HL-60/S4 (cell line): ENCODE results near the gene JAKMIP3.
"Not testable (repeated sequence)": the region's sequence is repeated elsewhere in the genome, so short reads cannot be mapped to it uniquely, and the experiment has no call there.

Source experiments
- in situ Hi-C: fragments of 300-500 bp; cut with MboI; formaldehyde crosslinking; loops from 2 replicates; pipeline ENCODE4 v1.14.3; 2022; ENCODE audit warnings: low sequenced_read_pairs

The JAKMIP3 gene

DNA sequence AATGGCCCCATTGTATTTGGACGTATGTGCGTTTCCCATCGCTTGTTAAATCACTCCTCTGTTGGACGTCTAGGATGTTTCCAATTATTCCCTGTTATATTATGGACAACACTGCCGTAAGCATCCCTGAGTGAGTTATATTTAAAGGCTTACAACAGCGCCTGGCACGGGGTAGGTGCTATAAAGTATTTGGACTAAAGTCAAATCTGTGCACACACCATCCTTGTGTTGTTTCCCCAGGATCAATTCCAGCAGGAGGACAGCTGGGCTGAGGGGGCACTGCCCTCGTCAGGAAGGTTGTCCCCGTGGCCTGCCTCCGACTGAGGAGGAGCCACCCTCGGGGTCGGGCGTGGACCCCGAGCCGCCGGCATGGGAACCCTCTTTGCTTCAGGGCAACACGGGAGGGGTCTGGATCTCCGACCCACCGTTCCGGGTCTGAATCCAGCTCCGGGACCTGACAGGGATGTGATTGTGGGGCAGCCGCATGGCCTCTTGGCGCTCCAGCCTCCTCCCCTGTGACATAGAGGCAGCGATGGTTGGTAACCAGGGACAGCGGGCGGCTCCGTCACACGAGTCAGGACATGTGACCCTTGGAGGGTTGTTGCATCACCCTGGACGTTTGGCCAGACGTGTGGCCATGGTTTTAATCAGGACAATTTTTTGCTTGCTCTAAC is 1.5 kb upstream of the JAKMIP3 start:
- in situ Hi-C loops, result no loop called here

DNA sequence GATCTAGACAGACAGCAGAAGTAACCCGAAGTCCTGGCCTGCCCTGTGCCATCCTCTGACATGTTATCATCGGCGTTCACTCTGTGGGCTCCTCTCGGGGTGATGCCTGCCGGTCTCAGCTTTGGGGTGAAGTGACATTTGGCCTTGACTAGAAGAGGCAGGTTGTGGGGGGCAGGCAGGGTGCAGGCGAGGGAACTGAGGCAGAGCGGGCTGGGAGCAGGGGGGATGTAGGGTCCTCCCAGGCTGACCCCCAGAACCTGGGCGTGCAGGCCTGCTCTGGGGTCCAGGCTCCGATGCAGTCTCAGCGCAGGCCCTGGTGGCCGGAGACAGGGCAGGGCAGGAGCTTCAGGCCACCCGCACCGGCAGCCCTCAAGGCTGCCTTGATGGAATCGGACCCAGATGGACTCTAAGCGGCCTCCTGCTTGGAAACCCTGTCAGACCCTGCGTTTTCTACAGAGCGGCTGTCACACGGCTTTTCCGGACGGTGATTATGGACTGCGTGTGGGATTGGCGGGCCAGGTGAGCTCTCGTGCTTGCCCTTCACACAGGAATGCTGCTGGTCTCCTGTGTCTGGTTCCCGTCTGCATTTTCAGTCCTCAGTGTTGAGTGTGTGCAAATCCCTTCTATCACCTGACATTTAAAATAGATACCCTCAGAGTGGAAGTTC is 842 bp upstream of the JAKMIP3 start:
- in situ Hi-C loops, result no loop called here

DNA sequence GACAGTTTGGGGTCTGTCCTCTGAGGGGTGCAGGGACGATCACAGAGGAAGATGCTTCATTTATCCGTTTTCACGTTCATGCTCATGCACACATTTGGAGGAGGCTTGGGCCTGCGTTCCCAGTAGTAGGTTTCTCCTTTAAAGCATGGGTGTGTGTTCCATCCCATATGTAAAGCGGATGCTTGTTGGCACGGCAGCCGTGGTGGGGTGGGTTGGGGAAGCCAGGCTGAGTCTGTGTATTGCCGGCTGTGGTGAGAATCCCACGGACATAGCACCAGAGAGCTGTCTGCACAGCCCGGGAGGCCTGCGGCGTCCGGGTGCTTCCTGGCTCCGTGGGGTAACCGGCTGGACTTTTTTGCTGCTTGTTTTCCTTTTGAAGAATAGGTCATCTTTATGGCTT is 440 bp downstream of the JAKMIP3 start:
- in situ Hi-C loops, result no loop called here

DNA sequence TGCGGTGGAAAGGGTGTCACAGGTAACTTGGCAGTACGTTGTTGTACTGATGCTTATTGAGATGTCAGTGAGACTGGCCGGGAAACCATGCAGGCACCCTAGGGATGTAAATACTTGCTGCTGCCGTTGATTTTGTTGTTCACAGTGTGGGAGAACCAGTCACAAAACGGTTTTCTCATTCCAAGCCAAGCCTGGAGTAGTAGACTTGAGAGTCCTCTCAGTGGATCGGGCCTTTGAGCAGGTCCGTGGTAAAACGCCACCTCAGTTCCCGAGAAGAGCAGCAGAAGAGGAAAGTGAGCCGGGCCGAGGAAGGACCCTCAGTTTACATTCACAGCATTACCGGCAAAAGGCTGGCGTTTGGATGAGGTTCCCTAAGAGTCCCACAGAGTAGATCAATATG is 1.1 kb downstream of the JAKMIP3 start:
- in situ Hi-C loops, result no loop called here

DNA sequence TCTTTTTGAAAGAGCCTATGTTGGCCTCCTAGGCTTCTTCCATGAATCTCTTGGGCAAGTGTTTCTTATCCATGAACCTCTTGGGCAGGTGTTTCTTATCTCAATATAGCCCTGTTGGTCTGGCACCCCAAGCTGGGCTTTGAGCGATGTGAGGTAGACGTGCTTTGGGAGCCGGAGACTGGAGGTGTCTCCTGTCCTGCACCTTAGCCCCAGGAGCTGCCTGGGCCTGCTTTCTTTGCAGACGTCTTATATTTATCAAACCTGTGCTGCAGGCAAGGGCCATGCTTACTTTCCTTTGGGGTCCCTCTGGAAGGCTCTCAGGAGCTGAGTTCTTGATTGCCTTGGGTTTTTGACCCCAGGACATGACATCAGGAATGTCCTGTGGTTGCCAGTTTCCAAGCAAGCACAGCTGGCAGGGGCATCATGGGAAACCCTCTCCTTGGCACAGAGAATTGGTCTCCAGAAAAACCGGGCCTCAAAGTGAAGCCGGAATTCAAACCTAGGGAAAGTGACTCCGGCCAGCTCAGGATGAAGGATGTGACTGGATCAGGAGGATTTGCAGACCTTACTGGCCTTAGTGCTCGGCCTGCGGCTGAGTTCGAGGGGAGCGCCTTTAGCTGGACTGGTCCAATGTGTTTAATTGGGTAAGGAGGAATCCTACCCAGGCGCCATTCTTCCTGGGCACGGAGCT is 2.8 kb downstream of the JAKMIP3 start:
- in situ Hi-C loops, result no loop called here

DNA sequence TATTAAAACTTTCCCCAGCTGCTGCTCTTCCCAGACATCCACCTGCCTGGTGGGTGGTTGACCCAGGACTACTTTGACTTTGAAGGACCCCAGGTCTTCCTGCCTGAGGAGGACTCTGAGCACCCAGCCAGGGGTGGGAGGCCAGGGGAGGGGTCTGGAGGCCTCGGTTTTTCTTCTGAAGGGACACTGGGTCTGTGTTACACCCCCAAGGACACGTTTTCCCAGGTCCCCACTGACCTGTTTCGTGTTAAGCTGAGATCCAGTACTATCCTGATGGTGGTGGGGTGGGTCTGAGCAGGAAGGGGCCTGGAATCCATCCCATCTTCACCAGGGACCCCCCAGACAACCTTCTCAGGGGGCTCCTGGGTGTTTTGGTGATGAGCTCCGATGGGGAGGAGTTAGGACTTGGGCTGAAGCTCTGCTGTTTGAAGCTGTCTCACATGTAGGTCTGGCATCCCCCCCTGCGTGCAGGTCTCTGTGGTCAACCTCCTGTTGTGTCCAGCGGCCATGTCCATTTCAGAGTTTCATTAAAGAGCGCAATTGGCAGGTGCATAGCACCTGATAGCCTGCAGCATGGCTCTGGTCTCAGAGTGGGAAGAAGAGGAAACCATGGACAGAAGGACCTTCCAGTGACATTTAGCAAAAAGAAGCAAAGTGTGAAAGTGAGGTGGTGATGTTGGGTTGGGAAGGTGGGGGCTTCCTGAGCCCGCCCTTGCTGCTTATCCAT is 3.5 kb downstream of the JAKMIP3 start:
- in situ Hi-C loops, result no loop called here

DNA sequence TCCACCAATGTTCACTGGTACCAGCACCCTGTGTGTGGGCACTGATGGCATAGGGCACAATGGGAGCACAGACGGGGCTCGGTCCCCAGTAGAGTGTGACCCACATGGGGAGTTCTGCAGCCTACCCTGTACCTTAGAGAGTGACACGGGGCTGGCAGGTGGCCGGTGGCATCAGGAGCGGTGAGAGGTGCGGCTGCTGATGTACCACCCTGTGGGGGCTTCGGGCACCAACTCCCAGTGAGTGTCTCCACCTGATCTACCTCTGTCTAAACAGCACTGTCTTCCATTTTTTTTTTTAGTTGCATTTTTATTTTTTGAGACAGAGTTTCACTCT is 4.1 kb downstream of the JAKMIP3 start:
- in situ Hi-C loops, result no loop called here

DNA sequence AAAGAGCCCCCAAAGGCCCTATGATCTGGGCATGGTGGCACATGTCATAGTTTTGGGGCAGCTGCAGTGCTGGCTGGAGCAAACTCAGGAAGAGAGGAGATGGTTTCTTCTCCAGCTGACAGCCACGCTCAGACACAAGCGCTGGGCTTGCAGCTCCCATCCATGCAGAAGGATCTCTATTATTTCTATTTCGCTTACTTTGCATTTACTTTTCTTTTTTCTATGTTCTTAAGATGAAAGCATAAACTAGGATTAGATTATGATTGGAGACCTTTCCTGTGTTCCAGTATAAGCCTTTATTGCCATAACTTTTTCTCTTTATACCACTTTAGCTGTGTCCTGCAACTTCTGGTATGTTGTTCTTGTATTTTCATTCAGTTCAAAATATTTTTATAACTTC is 5.0 kb downstream of the JAKMIP3 start:
- in situ Hi-C loops, result no loop called here

DNA sequence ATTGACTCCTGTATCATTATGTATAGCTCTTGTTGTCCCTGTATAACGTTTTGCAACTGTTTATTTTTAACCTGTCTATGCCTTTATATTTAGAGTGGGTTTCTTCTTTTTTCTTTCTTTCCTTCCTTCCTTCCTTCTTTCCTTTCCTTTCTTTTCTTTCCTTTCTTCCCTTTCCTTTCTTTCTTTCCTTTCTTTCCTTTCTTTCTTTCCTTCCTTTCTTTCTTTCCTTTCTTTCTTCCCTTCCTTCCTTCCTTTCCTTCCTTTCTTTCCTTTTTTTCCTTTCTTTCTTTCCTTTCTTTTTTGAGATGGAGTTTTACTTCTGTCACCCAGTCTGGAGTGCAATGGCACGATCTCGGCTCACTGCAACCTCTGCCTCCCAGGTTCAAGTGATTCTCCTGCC is 5.9 kb downstream of the JAKMIP3 start:
- in situ Hi-C loops, result no loop called here

DNA sequence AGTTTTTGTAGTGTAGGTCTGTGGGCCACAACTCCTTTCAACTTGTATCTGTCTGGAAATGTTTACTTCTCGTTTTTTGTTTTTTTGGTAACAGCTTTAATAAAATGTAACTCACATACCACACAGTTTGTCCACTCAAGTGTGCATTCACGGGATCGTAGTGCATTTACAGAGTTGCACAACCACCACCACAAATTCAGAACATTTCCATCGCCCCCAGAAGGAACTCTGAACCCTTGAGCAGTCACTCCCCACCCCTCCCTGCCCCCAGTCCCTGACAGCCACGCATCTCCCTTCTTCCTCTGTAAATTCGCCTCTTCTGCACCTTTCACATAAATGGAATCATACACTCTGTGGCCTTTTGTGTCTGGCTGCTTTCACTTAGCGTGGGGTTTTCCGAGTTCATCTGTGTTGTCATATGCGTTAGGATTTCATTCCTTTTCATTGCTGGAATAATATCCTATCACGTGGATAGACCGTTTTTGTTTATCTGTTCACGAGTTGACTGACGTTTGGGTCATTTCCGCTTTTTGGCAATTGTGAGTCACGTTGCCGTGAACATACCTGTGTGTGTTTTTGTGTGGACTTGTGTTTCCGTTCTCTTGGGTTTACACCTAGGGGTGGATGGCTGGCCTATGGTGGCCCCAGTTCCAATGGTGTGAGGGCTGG is 10.3 kb downstream of the JAKMIP3 start:
- in situ Hi-C loops, result no loop called here

DNA sequence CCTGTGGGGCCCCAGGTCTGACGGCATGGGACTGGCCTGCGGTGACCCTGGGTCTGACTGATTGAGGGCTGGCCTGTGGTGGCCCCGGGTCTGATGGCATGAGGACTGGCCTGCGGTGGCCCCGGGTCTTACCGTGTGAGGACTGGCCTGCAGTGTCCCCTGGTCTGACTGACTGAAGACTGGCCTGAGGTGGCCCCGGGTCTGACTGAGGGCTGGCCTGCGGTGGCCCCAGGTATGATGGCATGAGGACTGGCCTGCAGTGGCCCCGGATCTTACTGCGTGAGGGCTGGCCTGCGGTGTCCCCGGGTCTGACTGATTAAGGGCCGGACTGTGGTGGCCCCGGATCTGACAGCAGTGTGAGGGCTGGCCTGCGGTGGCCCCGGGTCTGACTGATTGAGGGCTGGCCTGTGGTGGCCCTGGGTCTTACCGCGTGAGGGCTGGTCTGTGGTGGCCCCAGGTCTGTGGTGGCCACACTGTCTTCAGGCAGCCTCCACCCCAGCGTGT is 10.9 kb downstream of the JAKMIP3 start:
- in situ Hi-C loops, result no loop called here

DNA sequence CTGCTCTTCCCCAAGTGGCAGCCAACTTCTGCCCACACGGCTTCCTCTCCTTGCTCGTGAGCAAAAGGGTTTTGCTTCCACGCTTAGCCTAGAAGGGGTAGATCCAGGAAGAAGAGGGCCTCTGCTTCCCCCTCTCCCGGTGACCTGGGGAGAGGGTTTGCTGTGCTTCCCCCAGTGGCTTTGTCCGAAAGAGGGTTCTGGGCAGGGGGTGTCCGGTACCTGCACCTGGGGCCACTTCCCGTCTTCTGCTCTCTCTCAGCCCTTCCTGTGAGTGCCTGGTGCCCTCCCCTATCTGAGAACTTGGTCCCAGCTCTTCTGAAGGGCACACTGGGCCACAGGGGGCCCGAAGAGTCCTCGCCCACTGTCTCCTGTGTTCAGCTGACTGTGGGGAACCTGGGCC is 11.3 kb downstream of the JAKMIP3 start:
- in situ Hi-C loops, result no loop called here

DNA sequence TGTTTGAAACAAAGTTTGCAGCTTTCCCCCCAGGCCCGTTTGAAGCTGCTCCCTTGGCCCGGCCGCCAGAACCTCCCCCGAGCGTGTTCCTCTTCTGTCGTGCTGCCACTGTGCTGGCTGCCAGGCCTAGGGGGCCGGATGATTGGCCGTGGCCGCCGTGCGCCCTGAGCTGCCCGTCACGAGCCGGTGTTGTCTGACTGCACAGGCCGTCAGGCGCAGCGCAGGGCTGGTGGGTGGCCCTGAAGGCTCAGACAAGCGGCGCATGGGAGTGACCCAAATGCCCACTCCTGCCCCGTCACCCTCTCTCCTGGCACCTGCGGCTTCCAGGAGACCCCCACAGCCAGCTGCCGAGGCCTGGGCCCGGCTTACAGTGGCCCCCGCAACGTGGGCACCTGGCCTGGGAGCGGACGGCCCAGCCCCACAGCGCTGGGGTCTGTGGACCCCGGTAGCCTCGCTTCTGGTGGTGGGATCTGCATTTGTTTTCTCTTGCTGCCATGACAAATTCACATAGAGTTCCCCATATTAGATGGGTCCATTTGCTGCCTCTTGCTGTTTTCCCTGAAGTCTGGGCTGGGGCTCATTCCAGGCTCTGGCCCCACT is 13.1 kb downstream of the JAKMIP3 start:
- in situ Hi-C loops, result no loop called here

DNA sequence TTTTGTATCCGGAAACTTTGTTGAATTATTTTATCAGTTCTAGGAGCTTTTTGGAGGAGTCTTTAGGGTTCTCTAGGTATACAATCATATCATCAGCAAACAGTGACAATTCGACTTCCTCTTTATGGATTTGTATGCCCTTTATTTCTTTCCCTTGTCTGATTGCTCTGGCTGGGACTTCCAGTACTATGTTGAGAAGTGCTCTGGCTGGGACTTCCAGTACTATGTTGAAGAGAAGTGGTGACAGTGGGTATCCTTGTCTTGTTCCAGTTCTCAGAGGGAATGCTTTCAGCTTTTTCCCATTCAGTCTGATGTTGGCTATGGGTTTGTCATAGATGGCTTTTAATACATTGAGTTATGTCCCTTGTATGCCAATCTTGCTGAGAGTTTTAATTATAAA is 18.6 kb downstream of the JAKMIP3 start:
- in situ Hi-C loops, result not testable (repeated sequence)

DNA sequence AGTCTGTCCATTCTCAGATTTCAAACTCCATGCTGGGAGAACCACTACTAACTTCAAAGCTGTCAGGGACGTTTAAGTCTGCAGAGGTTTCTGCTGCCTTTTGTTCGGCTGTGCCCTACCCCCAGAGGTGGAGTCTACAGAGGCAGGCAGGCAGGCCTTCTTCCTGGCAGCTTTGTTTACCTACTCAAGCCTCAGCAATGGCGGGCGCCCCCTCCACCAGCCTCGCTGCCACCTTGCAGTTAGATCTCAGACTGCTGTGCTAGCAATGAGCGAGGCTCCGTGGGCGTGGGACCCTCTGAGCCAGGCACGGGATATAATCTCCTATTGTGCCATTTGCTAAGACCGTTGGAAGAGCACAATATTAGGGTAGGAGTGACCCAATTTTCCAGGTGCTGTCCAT is 27.5 kb downstream of the JAKMIP3 start:
- in situ Hi-C loops, result not testable (repeated sequence)

DNA sequence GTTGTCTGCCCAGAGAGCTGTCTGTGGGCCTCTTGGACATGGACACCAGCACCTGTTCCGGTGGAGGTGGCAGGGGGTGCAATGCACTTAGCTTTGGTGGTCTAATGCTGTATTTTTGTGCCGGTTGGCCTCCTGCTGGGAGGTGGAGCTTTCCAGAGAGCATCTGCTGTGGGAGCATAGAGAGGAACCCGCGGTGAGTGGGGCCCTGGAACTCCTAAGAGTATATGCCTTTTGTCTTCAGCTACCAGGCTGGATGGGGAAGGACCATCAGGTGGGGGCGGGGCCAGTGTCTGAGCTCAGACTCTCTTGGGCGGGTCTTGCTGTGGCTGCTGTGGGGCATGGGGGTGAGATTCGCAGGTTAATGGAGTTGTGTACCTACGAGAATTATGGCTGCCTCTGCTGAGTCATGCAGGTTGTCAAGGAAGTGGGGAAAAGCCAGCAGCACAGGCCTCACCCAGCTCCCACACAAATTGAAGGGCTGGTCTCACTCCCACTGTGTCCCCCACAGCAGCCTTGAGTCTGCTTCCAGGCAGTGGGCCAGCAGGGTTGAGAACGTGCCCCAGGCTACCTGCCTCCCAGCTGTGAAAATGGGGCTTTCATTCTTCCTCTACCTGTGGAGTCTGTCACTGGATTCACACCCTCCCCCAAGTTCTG is 29.0 kb downstream of the JAKMIP3 start:
- in situ Hi-C loops, result no loop called here

DNA sequence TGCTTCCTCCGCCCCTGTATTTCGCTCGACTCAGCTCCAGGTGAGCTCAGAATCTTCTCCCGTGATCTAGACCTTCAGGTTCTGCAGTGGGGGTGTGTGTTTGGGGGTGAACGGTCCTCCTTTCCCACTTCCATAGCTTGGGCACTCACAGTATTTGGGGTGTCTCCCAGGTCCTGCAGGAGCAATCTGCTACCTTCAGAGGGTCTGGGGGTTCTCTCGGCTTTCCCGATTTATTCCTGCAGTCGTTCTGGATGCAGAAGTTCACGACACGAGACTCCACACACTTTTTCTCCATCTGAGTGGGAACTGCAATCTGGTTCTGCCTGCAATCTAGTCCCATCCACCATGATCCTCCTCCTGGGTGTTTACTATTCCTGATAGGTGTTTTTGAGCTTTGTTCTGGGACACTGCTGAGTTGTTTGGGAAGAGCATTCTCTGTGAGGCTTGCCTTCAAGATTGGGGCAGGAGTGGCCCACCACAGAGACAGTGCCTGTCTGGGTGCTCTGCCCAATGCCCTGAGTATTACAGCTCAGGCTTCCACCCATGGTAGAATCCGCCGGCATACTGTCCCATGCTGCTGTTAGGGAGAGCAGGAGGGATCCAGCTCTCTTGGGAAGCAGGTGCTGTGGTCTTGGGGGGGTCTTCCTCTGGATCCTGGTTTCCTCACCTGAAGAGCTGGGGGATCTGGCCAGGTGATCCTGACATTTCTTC is 29.8 kb downstream of the JAKMIP3 start:
- in situ Hi-C loops, result no loop called here

DNA sequence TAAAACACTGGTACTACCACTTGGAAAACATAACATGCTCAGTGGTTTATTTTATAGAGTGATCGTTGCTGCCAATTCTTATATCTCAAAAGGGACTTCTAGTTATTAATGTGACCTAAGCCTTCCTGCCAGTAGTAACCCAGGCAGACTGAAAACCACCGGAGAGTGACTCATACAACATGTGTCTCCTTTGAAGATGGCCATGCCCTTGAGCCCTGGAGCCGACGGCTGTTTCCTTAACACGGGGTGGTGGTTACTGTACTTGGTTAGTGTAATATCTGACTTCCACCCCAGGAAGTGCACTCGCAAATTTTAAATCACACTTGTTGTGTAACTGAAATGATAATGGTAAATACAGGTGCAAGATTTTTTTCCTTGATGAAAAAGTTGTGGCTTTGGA is 30.5 kb downstream of the JAKMIP3 start:
- in situ Hi-C loops, result no loop called here

DNA sequence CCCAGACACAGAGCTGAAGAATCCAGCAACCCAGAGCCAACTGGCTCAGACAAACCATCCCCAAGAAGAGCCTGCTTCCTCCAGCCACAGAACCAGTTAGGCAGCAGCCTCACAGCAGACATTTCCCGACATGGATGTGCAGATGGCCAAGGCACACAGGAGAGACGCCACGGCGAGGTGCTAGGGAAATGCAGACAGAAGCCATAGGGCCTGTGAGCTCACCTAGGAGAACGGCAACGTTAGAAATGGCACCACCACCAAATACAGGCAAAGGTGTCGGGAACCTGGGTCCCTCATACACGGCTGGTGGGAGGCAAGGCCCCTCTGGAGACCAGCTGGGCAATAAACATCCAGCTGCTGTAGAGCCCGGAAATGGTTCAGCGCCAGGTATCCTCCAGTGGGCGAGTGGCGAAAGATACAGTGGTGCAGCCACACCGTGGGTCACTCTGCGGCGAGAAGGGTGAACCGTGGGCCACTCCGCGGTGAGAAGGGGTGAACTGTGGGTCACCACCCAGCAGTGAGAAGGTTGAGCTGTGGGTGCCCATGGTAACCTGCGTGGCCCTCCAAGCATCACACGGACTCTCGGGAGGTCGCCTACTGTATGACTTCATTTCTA is 31.2 kb downstream of the JAKMIP3 start:
- in situ Hi-C loops, result no loop called here
